Suprapubic skin (tissue), 4 donors: Measurements from ENCODE around the gene DNAH3. TPM values are rescaled to one million over a fixed set of nuclear protein-coding genes. Genes with fewer than 3 reads are reported as not detected.
A peak's percentile ranks its signal among the peaks of the same experiment; 100 is the strongest.

Experiments used
- DNase-seq, 2 donors: peaks; one replicate each; pipeline ENCODE4 v3.0.0-alpha.2; 2019; ENCODE audit warnings: low spot score in 2 of 2
- H3K27ac ChIP-seq: fragments of 200-600 bp; sonication (generic); one replicate; pipeline ENCODE4 v1.5.1; 2019
- H3K27me3 ChIP-seq: fragments of 200-600 bp; sonication (generic); one replicate; pipeline ENCODE4 v1.5.1; 2019
- H3K36me3 ChIP-seq: fragments of 200-600 bp; sonication (generic); one replicate; pipeline ENCODE4 v1.5.1; 2019
- H3K4me1 ChIP-seq: fragments of 200-600 bp; sonication (generic); one replicate; pipeline ENCODE4 v1.5.1; 2019
- H3K4me3 ChIP-seq: fragments of 200-600 bp; sonication (generic); one replicate; pipeline ENCODE4 v1.5.1; 2019; ENCODE audit warnings: mild to moderate bottlenecking
- H3K9me3 ChIP-seq: fragments of 200-600 bp; sonication (generic); one replicate; pipeline ENCODE4 v1.5.1; 2019
- CTCF ChIP-seq, 2 donors: fragments of 200-600 bp in 1 of 2; fragments of 450-650 bp in 1 of 2; sonication (generic) in 1 of 2; IDR thresholded peaks; one replicate each; pipeline ENCODE4 v1.5.1; 2016 to 2019; ENCODE audit warnings: antibody characterized with exemption in 2 of 2, mild to moderate bottlenecking in 1 of 2, moderate library complexity in 1 of 2
- EP300 ChIP-seq: sonication (generic); formaldehyde crosslinking; IDR thresholded peaks from one replicate; pipeline ENCODE4 v1.6.1; 2017; ENCODE audit warnings: antibody characterized with exemption
- POLR2A ChIP-seq, 2 donors: fragments of 450-650 bp; IDR thresholded peaks; one replicate each; pipeline ENCODE4 v1.6.1; 2017; ENCODE audit warnings: antibody characterized with exemption in 2 of 2, mild to moderate bottlenecking in 2 of 2, moderate library complexity in 2 of 2
- POLR2AphosphoS5 ChIP-seq, 3 donors: sonication (generic); formaldehyde crosslinking; IDR thresholded peaks; one replicate each; pipeline ENCODE4 v1.6.1; 2017; ENCODE audit warnings: antibody characterized with exemption in 3 of 3
- WGBS: methylation state at CpG from one replicate; pipeline ENCODE4 v1.1.5; 2018; 5-methylcytosine and 5-hydroxymethylcytosine counted together
- total RNA-seq, 4 donors: library from RNA; depleted of rRNA; stranded (reverse); fragments of >200 nt; gene quantifications; one replicate each; pipeline ENCODE4 v1.1.0, GENCODE V29; 2016

DNAH3 gene
- total RNA-seq, 4 donors from 2014 or later: 1.0 to 4.0 (median 1.6) TPM

DNA sequence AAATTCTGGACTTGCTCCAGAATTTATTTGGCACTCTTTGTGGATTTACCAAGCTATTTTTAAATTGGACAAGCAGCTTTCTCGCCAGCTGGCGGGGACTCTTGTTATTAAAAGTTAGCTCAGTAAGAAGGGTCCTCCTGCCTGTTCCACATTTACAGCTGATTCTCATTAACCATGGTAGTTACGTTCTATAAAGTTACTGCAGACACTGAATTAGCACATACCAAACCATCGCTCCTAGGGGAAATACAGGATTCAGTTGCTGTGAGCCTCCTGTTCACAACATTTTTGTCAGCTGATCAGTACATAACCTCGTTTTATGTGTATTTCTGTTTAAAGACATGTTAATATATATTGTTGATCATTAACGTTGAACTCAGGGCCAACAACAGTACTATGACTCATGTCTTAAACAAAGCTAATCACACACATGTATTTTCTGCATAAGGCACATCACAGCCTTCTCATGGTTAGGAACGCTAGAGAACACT is 12.1 kb upstream of the DNAH3 start:
- H3K4me1 ChIP-seq: peaks cover 50% of the 10 kb centered on the region
- TF ChIP-seq POLR2A (IDR thresholded peaks at IDR 0.05): no peak
- no peaks in the 10 kb centered on the region for H3K27me3 ChIP-seq
- no peak overlapping the region for H3K4me3 ChIP-seq
- H3K36me3 ChIP-seq: peaks cover 42% of the 10 kb centered on the region
- peak overlapping the region; percentile 59 for H3K27ac ChIP-seq
- 32% methylated on average over 7 of the region's 7 CpGs for WGBS
- peak in 1 of 2 donors; percentile 67 for DNase-seq
- no peaks in the 10 kb centered on the region for H3K9me3 ChIP-seq

DNA sequence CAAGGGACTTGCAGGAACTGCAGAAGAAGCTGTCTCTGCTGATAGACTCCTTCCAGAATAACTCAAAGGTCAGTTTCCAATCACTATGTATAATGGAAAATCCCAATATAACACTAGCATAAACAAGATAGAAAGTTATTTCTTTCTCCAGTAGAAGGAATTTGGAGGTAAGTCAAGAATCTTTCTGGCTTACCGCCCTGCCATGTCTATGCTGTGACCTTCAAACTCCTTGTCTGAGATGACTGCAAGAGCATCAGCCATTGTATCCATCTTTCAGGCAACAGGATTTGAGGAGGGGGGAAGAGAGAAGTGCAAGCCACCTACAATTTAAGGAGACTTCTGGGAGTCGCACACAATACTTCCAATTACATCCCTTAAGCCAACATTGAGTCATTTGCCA is 10.6 kb upstream of the DNAH3 start:
- H3K4me3 ChIP-seq: no peak overlapping the region
- no peak overlapping the region for H3K27ac ChIP-seq
- H3K4me1 ChIP-seq: peaks cover 59% of the 10 kb centered on the region
- H3K27me3 ChIP-seq: no peaks in the 10 kb centered on the region
- H3K9me3 ChIP-seq: no peaks in the 10 kb centered on the region
- TF ChIP-seq POLR2AphosphoS5 (IDR thresholded peaks at IDR 0.05) (no peak), POLR2A (IDR thresholded peaks at IDR 0.05) (no peak), CTCF (IDR thresholded peaks at IDR 0.05) (no peak), EP300 (no peak)
- 56% methylated on average over 2 of the region's 2 CpGs for WGBS
- DNase-seq: no peak
- H3K36me3 ChIP-seq: peaks cover 30% of the 10 kb centered on the region

DNA sequence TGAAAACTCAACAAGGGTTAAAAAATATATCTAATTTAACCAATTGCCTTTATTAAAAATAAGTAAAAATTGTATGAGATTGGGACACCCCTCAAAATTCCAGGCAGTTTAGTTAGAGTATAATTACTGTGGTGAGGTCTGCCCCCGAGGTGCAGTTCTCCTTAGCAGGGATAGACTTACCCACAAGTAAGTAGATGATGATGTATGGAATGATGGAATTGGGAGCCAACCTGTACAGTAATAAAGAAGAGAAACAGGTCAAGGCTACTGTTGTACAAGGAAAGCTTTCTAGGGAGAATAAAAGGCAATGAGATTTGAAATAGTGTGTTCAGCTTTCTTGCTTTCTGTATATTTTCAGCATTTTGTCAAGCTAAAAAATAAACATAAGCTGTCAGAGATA is 9.6 kb upstream of the DNAH3 start:
- DNase-seq: no peak
- peaks cover 23% of the 10 kb centered on the region for H3K36me3 ChIP-seq
- peaks cover 59% of the 10 kb centered on the region for H3K4me1 ChIP-seq
- TF ChIP-seq EP300: no peak
- no peak for TF ChIP-seq CTCF (IDR thresholded peaks at IDR 0.05)
- no peak for TF ChIP-seq POLR2A (IDR thresholded peaks at IDR 0.05)
- TF ChIP-seq POLR2AphosphoS5 (IDR thresholded peaks at IDR 0.05): no peak
- H3K4me3 ChIP-seq: peak overlapping the region; percentile 86
- H3K27me3 ChIP-seq: no peaks in the 10 kb centered on the region
- H3K9me3 ChIP-seq: no peaks in the 10 kb centered on the region
- H3K27ac ChIP-seq: peak overlapping the region; percentile 95
- 26% methylated on average over 1 of the region's 1 CpG for WGBS

DNA sequence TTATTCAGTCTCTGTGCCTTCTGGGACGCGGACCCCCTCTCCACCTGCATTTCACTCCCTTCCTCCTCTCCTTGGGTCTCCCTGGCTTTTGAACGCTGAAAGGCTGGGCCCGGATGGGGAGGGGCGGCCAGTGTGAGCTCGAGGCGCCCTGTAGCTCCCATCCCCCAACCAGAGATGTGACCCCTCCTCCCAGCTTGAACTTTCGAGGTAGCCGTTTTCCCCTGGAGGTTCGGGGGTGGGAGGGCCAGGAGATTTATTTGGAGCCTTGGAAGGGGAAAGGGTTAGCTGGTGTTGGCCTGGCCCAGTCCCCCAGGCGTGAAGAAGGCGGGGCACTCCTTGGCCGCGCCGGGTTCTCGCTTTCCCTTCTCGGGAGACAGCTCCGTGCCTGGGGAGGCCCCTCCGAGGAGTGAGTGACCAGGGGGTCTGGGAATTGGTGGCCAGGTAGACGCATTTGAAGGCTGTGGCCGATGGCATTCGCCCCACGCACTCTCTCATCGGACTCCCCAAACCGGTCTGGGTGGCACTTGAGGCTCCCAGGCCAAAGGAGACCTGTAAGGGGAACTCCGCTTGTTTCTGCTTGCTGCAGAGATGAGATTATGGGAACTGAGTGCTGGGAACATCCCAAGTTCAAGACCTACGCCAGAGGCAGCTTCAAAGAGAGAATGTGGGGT is 8.8 kb upstream of the DNAH3 start:
- Histone ChIP-seq H3K36me3 (peaks cover 14% of the 10 kb centered on the region), H3K27ac (peak overlapping the region; percentile 95), H3K27me3 (no peaks in the 10 kb centered on the region), H3K9me3 (no peaks in the 10 kb centered on the region), H3K4me1 (peaks cover 57% of the 10 kb centered on the region), H3K4me3 (peak overlapping the region; percentile 86)
- peak; percentile 79 to 83 for DNase-seq
- 4% methylated on average over 16 of the region's 27 CpGs for WGBS
- TF ChIP-seq POLR2AphosphoS5 (IDR thresholded peaks at IDR 0.05) (no peak), EP300 (no peak), CTCF (IDR thresholded peaks at IDR 0.05) (no peak), POLR2A (IDR thresholded peaks at IDR 0.05) (no peak)

- Histone ChIP-seq H3K9me3 (no peaks in the 10 kb centered on the region), H3K36me3 (peaks cover 11% of the 10 kb centered on the region), H3K27ac (peak within 1 kb of the TSS; percentile 95), H3K4me3 (peak within 1 kb of the TSS; percentile 86), H3K27me3 (no peaks in the 10 kb centered on the region), H3K4me1 (peaks cover 55% of the 10 kb centered on the region)
- WGBS: 1% methylated on average over 26 of the region's 59 CpGs
- peak; percentile 88 to 90 for DNase-seq
- TF ChIP-seq POLR2AphosphoS5 (IDR thresholded peaks at IDR 0.05) (no peak), CTCF (IDR thresholded peaks at IDR 0.05) (no peak), EP300 (no peak), POLR2A (IDR thresholded peaks at IDR 0.05) (no peak)
Observed at GRCh38 chr16:21158208-21159110, 7.8 kb upstream of the DNAH3 start, which contains the start of gene LDAF1. Gene LDAF1 (plus strand): TSS chr16:21158674. CDS start chr16:21161183, 2,509 bp downstream.
